Keratinocyte (primary cell): Measurements from ENCODE around the gene RTN4R. TPM values are rescaled to one million over a fixed set of nuclear protein-coding genes. Genes with fewer than 3 reads are reported as not detected.

Experiments used
- DNase-seq: peaks from one replicate; pipeline ENCODE4 v3.0.0-alpha.2; 2011; ENCODE audit warnings: low read depth, missing footprints, low spot score
- FAIRE-seq: peaks from 2 replicates; lab custom pipeline; 2011; peaks lifted over from hg19 to GRCh38; lab: Jason Lieb, UNC
- H2AFZ ChIP-seq: 2 replicates; pipeline ENCODE4 v1.6.0; 2012; ENCODE audit warnings: low read length, control low read depth, inconsistent platforms; ENCODE audit not compliant: control insufficient read depth
- H3K27ac ChIP-seq: 2 replicates; pipeline ENCODE4 v1.5.1; 2011; ENCODE audit warnings: low read length; ENCODE audit not compliant: control insufficient read depth, insufficient read depth
- H3K27me3 ChIP-seq: 3 replicates; pipeline ENCODE4 v1.6.0; 2011; ENCODE audit warnings: low read length; ENCODE audit not compliant: control insufficient read depth, insufficient read depth; ENCODE audit errors: extremely low read depth
- H3K36me3 ChIP-seq, 2 experiments: 2 replicates in 1 of 2; 3 replicates in 1 of 2; pipeline ENCODE4 v1.5.1; 2011; ENCODE audit warnings: low read length in 2 of 2, mild to moderate bottlenecking in 1 of 2; ENCODE audit not compliant: control insufficient read depth in 2 of 2, insufficient read depth in 2 of 2; ENCODE audit errors: extremely low read depth in 1 of 2
- H3K4me1 ChIP-seq: 3 replicates; pipeline ENCODE4 v1.5.1; 2011; ENCODE audit warnings: low read length; ENCODE audit not compliant: control insufficient read depth, insufficient read depth; ENCODE audit errors: extremely low read depth
- H3K4me2 ChIP-seq: 3 replicates; pipeline ENCODE4 v1.6.0; 2011; ENCODE audit warnings: low read depth, low read length; ENCODE audit not compliant: control insufficient read depth, insufficient read depth; ENCODE audit errors: extremely low read depth
- H3K4me3 ChIP-seq, 3 experiments: fragments of 200-600 bp in 1 of 3; sonication (generic) in 1 of 3; 2 replicates in 2 of 3; 3 replicates in 1 of 3; pipeline ENCODE4 v1.5.1; 2011 to 2016; ENCODE audit warnings: low read length in 3 of 3, mild to moderate bottlenecking in 3 of 3, control low read depth in 2 of 3, inconsistent platforms in 1 of 3, low read depth in 1 of 3, mixed read lengths in 1 of 3, mixed run types in 1 of 3, moderate library complexity in 1 of 3; ENCODE audit not compliant: control insufficient read depth in 2 of 3, insufficient read depth in 2 of 3; ENCODE audit errors: extremely low read depth in 1 of 3
- H3K79me2 ChIP-seq: 2 replicates; pipeline ENCODE4 v1.6.0; 2012; ENCODE audit warnings: low read length; ENCODE audit not compliant: control insufficient read depth, insufficient read depth
- H3K9ac ChIP-seq: 3 replicates; pipeline ENCODE4 v1.6.0; 2011; ENCODE audit warnings: low read length; ENCODE audit not compliant: control insufficient read depth, insufficient read depth; ENCODE audit errors: extremely low read depth
- H3K9me1 ChIP-seq: 3 replicates; pipeline ENCODE4 v1.6.0; 2011; ENCODE audit warnings: low read length; ENCODE audit not compliant: control insufficient read depth, insufficient read depth; ENCODE audit errors: extremely low read depth
- H3K9me3 ChIP-seq: 2 replicates; pipeline ENCODE4 v1.5.1; 2012; ENCODE audit warnings: low read depth, low read length; ENCODE audit not compliant: control insufficient read depth
- H4K20me1 ChIP-seq: 3 replicates; pipeline ENCODE4 v1.6.0; 2011; ENCODE audit warnings: low read length; ENCODE audit not compliant: control insufficient read depth, insufficient read depth; ENCODE audit errors: extremely low read depth
- EZH2 ChIP-seq: IDR thresholded peaks from one replicate; pipeline ENCODE4 v1.6.1; 2012; ENCODE audit warnings: inconsistent platforms, mild to moderate bottlenecking, low read length, moderate library complexity
- dilution Hi-C: fragments of 300-500 bp; cut with MboI; formaldehyde crosslinking; loops from one replicate; pipeline ENCODE4 v1.7.0; 2020; ENCODE audit warnings: low sequenced_read_pairs; ENCODE audit not compliant: extremely low pct_ligation_motif_present
- polyA plus RNA-seq, 5 experiments: library from polyadenylated mRNA; depleted of rRNA in 3 of 5; stranded (reverse) in 3 of 5; stranded (forward) in 1 of 5; unstranded in 1 of 5; fragments of >200 nt; gene quantifications; 1 replicate in 1 of 5; 2 replicates in 3 of 5; 3 replicates in 1 of 5; pipeline versions ENCODE4 v1.2.1 to v1.2.3, GENCODE V29; 2011 to 2012; ENCODE audit warnings: missing spikeins in 2 of 5, low read depth in 1 of 5, low replicate concordance in 1 of 5
- TF ChIP-seq, protein P1 (sequence below), 3 experiments: IDR thresholded peaks in 1 of 3; conservative IDR thresholded peaks in 1 of 3; optimal IDR thresholded peaks in 1 of 3; 2 replicates in 2 of 3; 3 replicates in 1 of 3; pipeline versions ENCODE3 to v1.5.1; 2011; ENCODE audit warnings: low read length in 3 of 3, mild to moderate bottlenecking in 3 of 3, moderate library complexity in 2 of 3, control low read depth in 1 of 3, inconsistent platforms in 1 of 3; ENCODE audit not compliant: insufficient read depth in 2 of 3; ENCODE audit errors: extremely low read depth in 1 of 3

The RTN4R gene
- polyA plus RNA-seq, 1 donor (not counting 4 experiments of a cell fraction or from before 2014, with no cell fraction given): 2.5 TPM

DNA sequence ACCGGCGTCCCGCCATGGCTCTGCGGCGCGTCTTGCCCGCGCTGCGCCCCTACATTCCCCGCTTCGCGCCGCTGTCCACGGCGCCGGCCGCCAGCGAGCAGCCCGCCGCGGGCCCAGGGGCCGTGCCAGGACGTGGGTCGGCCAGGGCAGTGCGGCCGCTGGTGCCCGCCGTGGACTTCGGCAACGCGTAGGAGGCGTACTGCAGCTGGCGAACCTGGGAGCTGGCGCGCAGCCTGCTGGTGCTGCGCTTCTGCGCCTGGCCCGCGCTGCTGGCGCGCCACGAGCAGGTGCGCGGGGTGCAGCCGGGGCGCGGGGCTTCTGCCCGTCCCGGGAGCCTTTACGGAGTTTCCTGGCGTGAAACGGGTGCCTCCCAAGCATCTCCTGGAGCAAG, 31.6 kb upstream of the RTN4R start:
- Histone ChIP-seq H3K4me2 (peak overlapping the region; percentile 75), H3K9me1 (no peaks in the 10 kb centered on the region), H3K9me3 (no peaks in the 10 kb centered on the region), H4K20me1 (no peaks in the 10 kb centered on the region), H3K9ac (no peak overlapping the region), H3K79me2 (no peaks in the 10 kb centered on the region), H3K4me3 (peak overlapping the region; percentile 38 to 73 (median 52)), H3K4me1 (no peaks in the 10 kb centered on the region), H3K36me3 (no peaks in the 10 kb centered on the region), H3K27me3 (peaks cover 29% of the 10 kb centered on the region), H2AFZ (peak overlapping the region; percentile 44), H3K27ac (no peak overlapping the region)
- FAIRE-seq (no peak), DNase-seq (no peak)
- dilution Hi-C loops: no loop called here
- no peak for TF ChIP-seq EZH2
- TF ChIP-seq, protein P1, sequence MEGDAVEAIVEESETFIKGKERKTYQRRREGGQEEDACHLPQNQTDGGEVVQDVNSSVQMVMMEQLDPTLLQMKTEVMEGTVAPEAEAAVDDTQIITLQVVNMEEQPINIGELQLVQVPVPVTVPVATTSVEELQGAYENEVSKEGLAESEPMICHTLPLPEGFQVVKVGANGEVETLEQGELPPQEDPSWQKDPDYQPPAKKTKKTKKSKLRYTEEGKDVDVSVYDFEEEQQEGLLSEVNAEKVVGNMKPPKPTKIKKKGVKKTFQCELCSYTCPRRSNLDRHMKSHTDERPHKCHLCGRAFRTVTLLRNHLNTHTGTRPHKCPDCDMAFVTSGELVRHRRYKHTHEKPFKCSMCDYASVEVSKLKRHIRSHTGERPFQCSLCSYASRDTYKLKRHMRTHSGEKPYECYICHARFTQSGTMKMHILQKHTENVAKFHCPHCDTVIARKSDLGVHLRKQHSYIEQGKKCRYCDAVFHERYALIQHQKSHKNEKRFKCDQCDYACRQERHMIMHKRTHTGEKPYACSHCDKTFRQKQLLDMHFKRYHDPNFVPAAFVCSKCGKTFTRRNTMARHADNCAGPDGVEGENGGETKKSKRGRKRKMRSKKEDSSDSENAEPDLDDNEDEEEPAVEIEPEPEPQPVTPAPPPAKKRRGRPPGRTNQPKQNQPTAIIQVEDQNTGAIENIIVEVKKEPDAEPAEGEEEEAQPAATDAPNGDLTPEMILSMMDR (optimal IDR thresholded peaks at IDR 0.05 in 1 of 3, IDR thresholded peaks at IDR 0.05 in 1 of 3, conservative IDR thresholded peaks at IDR 0.05 in 1 of 3; ENCODE audit: extremely low read depth in 1 of 3, insufficient read depth in 2 of 3, low read length in 3 of 3): no peak

DNA sequence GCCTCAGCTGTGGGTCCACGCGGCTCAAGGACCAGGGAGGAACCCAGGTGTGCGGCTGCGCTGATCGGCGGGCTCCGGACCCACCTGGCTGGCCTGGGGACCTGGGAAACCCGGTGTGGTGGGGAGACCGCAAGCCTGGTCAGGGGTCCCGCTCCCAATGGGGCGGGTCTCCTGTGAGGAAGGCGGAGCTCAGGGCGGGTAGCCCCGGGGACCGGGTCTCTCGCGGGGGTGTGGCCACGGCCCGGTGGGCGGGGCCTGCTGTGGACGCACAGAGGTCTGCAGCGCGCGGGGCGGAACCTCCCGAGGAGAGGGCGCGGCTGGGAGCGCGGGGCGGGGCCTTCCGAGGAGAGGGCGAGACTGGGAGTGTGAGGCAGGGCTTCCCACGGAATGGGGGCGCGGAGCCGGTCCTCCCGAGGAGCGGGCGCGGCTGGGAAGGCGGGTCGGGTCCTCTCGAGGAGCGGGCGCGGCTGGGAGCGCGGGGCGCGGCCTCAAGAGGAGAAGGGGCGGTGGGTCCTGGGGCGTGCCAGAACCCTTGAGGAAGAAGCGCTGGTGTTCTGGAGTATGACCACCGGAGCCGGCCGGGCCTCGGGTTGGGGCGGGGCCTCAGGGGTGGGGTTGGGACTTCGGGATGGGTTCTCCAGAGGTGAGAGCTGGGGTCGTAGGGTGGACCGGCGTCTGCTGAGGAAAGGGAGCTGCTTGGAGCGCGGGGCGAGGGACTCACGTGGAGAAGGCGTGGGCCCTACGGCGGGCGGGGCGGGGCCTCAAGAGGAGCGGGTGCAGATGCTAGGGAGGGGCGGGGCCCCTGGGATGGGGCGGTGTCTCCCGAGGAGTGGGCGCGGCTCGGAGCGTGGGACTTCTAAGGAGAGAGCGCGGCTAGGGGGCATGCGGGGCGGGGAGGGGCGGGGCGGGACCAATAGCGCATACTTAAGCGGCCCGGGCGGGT, 31.0 kb upstream of the RTN4R start:
- dilution Hi-C loops: no loop called here
- DNase-seq (peak; percentile 30), FAIRE-seq (no peak)
- H3K27ac ChIP-seq: no peak overlapping the region
- H3K36me3 ChIP-seq: no peaks in the 10 kb centered on the region
- no peaks in the 10 kb centered on the region for H3K9me3 ChIP-seq
- H3K4me3 ChIP-seq: peak overlapping the region; percentile 52 to 73 (median 61)
- no peaks in the 10 kb centered on the region for H3K79me2 ChIP-seq
- H3K9me1 ChIP-seq: no peaks in the 10 kb centered on the region
- no peaks in the 10 kb centered on the region for H4K20me1 ChIP-seq
- H3K9ac ChIP-seq: no peak overlapping the region
- TF ChIP-seq, protein P1 (optimal IDR thresholded peaks at IDR 0.05 in 1 of 3, IDR thresholded peaks at IDR 0.05 in 1 of 3, conservative IDR thresholded peaks at IDR 0.05 in 1 of 3; ENCODE audit: extremely low read depth in 1 of 3, insufficient read depth in 2 of 3, low read length in 3 of 3): no peak
- TF ChIP-seq EZH2: no peak
- H3K27me3 ChIP-seq: peaks cover 29% of the 10 kb centered on the region
- no peaks in the 10 kb centered on the region for H3K4me1 ChIP-seq
- H3K4me2 ChIP-seq: peak overlapping the region; percentile 75
- H2AFZ ChIP-seq: peak overlapping the region; percentile 75
